ENCODE data around the gene ANKS3. TPM values are rescaled to one million over a fixed set of nuclear protein-coding genes. Genes with fewer than 3 reads are reported as not detected.

Gene ANKS3
- total RNA-seq, 3 donors from 2014 or later, result 18.2 to 32.3 (median 21.3) TPM

GRCh38 chr16:4700997-4701743 is 32.9 kb downstream of the ANKS3 start:
- Histone ChIP-seq H3K4me1 (ENCODE audit: low read depth) (peaks cover 17% of the 10 kb centered on the region), H3K4me3 (no peak overlapping the region), H3K9me3 (no peaks in the 10 kb centered on the region), H3K36me3 (ENCODE audit: low read depth) (no peaks in the 10 kb centered on the region)
- intact Hi-C loops (cut with DNase I, micrococcal nuclease), result no loop called here
- ATAC-seq, result peak; percentile 91
- TF ChIP-seq CTCF (IDR thresholded peaks at IDR 0.05), result no peak
- DNase-seq, result peak; percentile 78 to 88 (median 86)

- no peak for ATAC-seq
Observed at GRCh38 chr16:4700380-4700996, 33.6 kb downstream of the ANKS3 start.

GRCh38 chr16:4699046-4699556 is 35.0 kb downstream of the ANKS3 start:
- peaks cover 25% of the 10 kb centered on the region for H3K4me1 ChIP-seq (ENCODE audit: low read depth)
- TF ChIP-seq CTCF (IDR thresholded peaks at IDR 0.05), result no peak
- H3K36me3 ChIP-seq (ENCODE audit: low read depth), result no peaks in the 10 kb centered on the region
- no peak overlapping the region for H3K4me3 ChIP-seq
- ATAC-seq, result no peak
- intact Hi-C loops (cut with DNase I, micrococcal nuclease), result no loop called here
- no peaks in the 10 kb centered on the region for H3K9me3 ChIP-seq
- DNase-seq, result peak in 1 of 3 donors; percentile 1

More at GRCh38 chr16:4700380-4700996, 33.6 kb downstream of the ANKS3 start:
- H3K4me3 ChIP-seq, result no peak overlapping the region
- no peak for TF ChIP-seq CTCF (IDR thresholded peaks at IDR 0.05)
- peak in 1 of 3 donors; percentile 40 for DNase-seq
- H3K4me1 ChIP-seq (ENCODE audit: low read depth), result peaks cover 17% of the 10 kb centered on the region
- H3K9me3 ChIP-seq, result no peaks in the 10 kb centered on the region
- no peaks in the 10 kb centered on the region for H3K36me3 ChIP-seq (ENCODE audit: low read depth)
- intact Hi-C loops (cut with DNase I, micrococcal nuclease), result no loop called here

GRCh38 chr16:4698321-4699045 is 35.6 kb downstream of the ANKS3 start:
- peaks cover 25% of the 10 kb centered on the region for H3K4me1 ChIP-seq (ENCODE audit: low read depth)
- intact Hi-C loops (cut with DNase I, micrococcal nuclease), result no loop called here
- H3K36me3 ChIP-seq (ENCODE audit: low read depth), result peaks cover under 1% of the 10 kb centered on the region
- TF ChIP-seq CTCF (IDR thresholded peaks at IDR 0.05), result no peak
- peak in 2 of 3 donors; percentile 30 to 53 for DNase-seq
- no peak overlapping the region for H3K4me3 ChIP-seq
- ATAC-seq, result no peak
- H3K9me3 ChIP-seq, result no peaks in the 10 kb centered on the region

- intact Hi-C loops (cut with DNase I, micrococcal nuclease), result no loop called here
- no peaks in the 10 kb centered on the region for H3K9me3 ChIP-seq
- peaks cover 4% of the 10 kb centered on the region for H3K36me3 ChIP-seq (ENCODE audit: low read depth)
- DNase-seq (peak in 1 of 3 donors; percentile 29), ATAC-seq (no peak)
- H3K4me1 ChIP-seq (ENCODE audit: low read depth), result peaks cover 24% of the 10 kb centered on the region
- H3K4me3 ChIP-seq, result no peak overlapping the region
- no peak for TF ChIP-seq CTCF (IDR thresholded peaks at IDR 0.05)
Observed at GRCh38 chr16:4697848-4698291, 36.2 kb downstream of the ANKS3 start.
